HCT116 (cell line): ENCODE results near the gene FGF19. TPM values are rescaled to one million over a fixed set of nuclear protein-coding genes. Genes with fewer than 3 reads are reported as not detected.

Source experiments
- ATAC-seq: fragments of 200-7000 bp; cut with Tn5 transposase; 2 replicates; pipeline ENCODE4 v1.9.1; 2020; ENCODE audit warnings: mild to moderate bottlenecking, moderate library complexity
- BruUV-seq: library from RNA; stranded (reverse); fragments of 400-500 nt; replicated peaks from 2 replicates; lab custom pipeline; 2021; lab: Mats Ljungman, UMichigan
- CTCF ChIA-PET: fragments of 300-600 bp; sonication (Branson Sonifier 250); formaldehyde crosslinking; loops from one replicate; lab custom pipeline; 2021; ENCODE audit warnings: antibody characterized with exemption; lab: Charles Lee
- POLR2A ChIA-PET: fragments of 300-600, 350-600 bp; sonication (Branson Sonifier 250); formaldehyde crosslinking; loops from one replicate; lab custom pipeline; 2021; ENCODE audit warnings: antibody characterized with exemption; lab: Charles Lee
- RAD21 ChIA-PET, 2 experiments: fragments of 300-600 bp; sonication (Branson Sonifier 250); formaldehyde crosslinking; loops; one replicate each; lab custom pipeline; 2023; ENCODE audit warnings: low total read pairs in 2 of 2; ENCODE audit not compliant: uncharacterized antibody in 2 of 2, unreplicated experiment in 2 of 2, low non-redundant PET in 1 of 2; lab: Charles Lee
- DNase-seq: peaks from one replicate; pipeline ENCODE4 v3.0.0-alpha.2; 2010; ENCODE audit warnings: low read depth, low spot score
- H2AFZ ChIP-seq: fragments of 200-600 bp; shearing (Covaris generic), sonication (generic); 2 replicates; pipeline ENCODE4 v1.6.1; 2017; ENCODE audit warnings: low read depth, mixed run types, mixed read lengths, antibody characterized with exemption, low read length; ENCODE audit not compliant: poor library complexity, severe bottlenecking
- H3K27ac ChIP-seq: 2 replicates; pipeline ENCODE4 v1.5.1; 2012; ENCODE audit warnings: low read depth, low read length
- H3K27me3 ChIP-seq: fragments of 200-600 bp; sonication (generic); 2 replicates; pipeline ENCODE4 v1.6.1; 2016; ENCODE audit warnings: mixed run types, low read length, mixed read lengths; ENCODE audit not compliant: insufficient read depth
- H3K36me3 ChIP-seq, 2 experiments: fragments of 200-500 bp in 1 of 2; fragments of 200-600 bp in 1 of 2; sonication (Bioruptor generic) in 1 of 2; sonication (generic) in 1 of 2; 2 replicates each; pipeline versions ENCODE4 v1.5.1 to v1.6.1; 2014 to 2016; ENCODE audit warnings: low read length in 2 of 2, inconsistent platforms in 1 of 2, mixed read lengths in 1 of 2, mixed run types in 1 of 2; ENCODE audit not compliant: insufficient read depth in 2 of 2, control insufficient read depth in 1 of 2
- H3K4me1 ChIP-seq, 2 experiments: fragments of 200-600 bp in 1 of 2; sonication (generic) in 1 of 2; 2 replicates each; pipeline versions ENCODE4 v1.5.1 to v1.6.1; 2012 to 2017; ENCODE audit warnings: low read length in 2 of 2, inconsistent platforms in 1 of 2, mild to moderate bottlenecking in 1 of 2, mixed read lengths in 1 of 2, mixed run types in 1 of 2, moderate library complexity in 1 of 2; ENCODE audit not compliant: insufficient read depth in 2 of 2, control insufficient read depth in 1 of 2
- H3K4me2 ChIP-seq: fragments of 200-600 bp; sonication (generic); 2 replicates; pipeline ENCODE4 v1.6.1; 2017; ENCODE audit warnings: mixed run types, low read length, mixed read lengths
- H3K4me3 ChIP-seq, 2 experiments: fragments of 200-600 bp in 1 of 2; sonication (generic) in 1 of 2; replicated peaks in 1 of 2; 2 replicates each; pipeline ENCODE4 v1.5.1; 2011 to 2016; ENCODE audit warnings: low read length in 2 of 2, control low read depth in 1 of 2, low read depth in 1 of 2, mild to moderate bottlenecking in 1 of 2, mixed read lengths in 1 of 2, mixed run types in 1 of 2
- H3K79me2 ChIP-seq: fragments of 200-600 bp; sonication (generic); 2 replicates; pipeline ENCODE4 v1.6.1; 2017; ENCODE audit warnings: mild to moderate bottlenecking, mixed run types, low read length, moderate library complexity, mixed read lengths; ENCODE audit not compliant: insufficient read depth
- H3K9ac ChIP-seq: fragments of 200-600 bp; sonication (generic); 2 replicates; pipeline ENCODE4 v1.6.1; 2016; ENCODE audit warnings: low read length, mixed read lengths
- H3K9me2 ChIP-seq: fragments of 200-600 bp; sonication (generic), shearing (Covaris generic); 2 replicates; pipeline ENCODE4 v1.6.1; 2017; ENCODE audit warnings: mixed run types, mild to moderate bottlenecking, moderate library complexity; ENCODE audit not compliant: insufficient read depth
- H3K9me3 ChIP-seq, 2 experiments: fragments of 200-500 bp in 1 of 2; fragments of 200-600 bp in 1 of 2; sonication (Bioruptor generic) in 1 of 2; sonication (generic) in 1 of 2; 2 replicates each; pipeline ENCODE4 v1.6.1; 2014 to 2017; ENCODE audit warnings: low read length in 2 of 2, mixed read lengths in 2 of 2, inconsistent platforms in 1 of 2, low read depth in 1 of 2, mild to moderate bottlenecking in 1 of 2, mixed run types in 1 of 2, moderate library complexity in 1 of 2; ENCODE audit not compliant: control insufficient read depth in 1 of 2, insufficient read depth in 1 of 2
- H4K20me1 ChIP-seq: fragments of 200-600 bp; sonication (generic), shearing (Covaris generic); 2 replicates; pipeline ENCODE4 v1.6.1; 2017; ENCODE audit warnings: mixed run types, mild to moderate bottlenecking, moderate library complexity; ENCODE audit not compliant: insufficient read depth
- CBX3 ChIP-seq: IDR thresholded peaks from 2 replicates; pipeline ENCODE4 v1.6.1; 2012; ENCODE audit warnings: low read depth
- CEBPB ChIP-seq: IDR thresholded peaks from 2 replicates; pipeline ENCODE4 v1.6.1; 2012; ENCODE audit warnings: low read depth
- EGR1 ChIP-seq: IDR thresholded peaks from 2 replicates; pipeline ENCODE4 v1.6.1; 2012; ENCODE audit warnings: low read depth
- EZH2phosphoT487 ChIP-seq: fragments of 200-600 bp; IDR thresholded peaks from 2 replicates; pipeline ENCODE4 v1.6.1; 2018; ENCODE audit warnings: antibody characterized with exemption, borderline replicate concordance
- JUND ChIP-seq: IDR thresholded peaks from 2 replicates; pipeline ENCODE4 v1.6.1; 2012
- POLR2A ChIP-seq: IDR thresholded peaks from 2 replicates; pipeline ENCODE4 v1.7.0; 2011; ENCODE audit warnings: borderline replicate concordance; ENCODE audit not compliant: insufficient read depth, insufficient read length; ENCODE audit errors: extremely low read depth
- POLR2AphosphoS5 ChIP-seq: IDR thresholded peaks from 2 replicates; pipeline ENCODE4 v1.6.1; 2011; ENCODE audit warnings: mild to moderate bottlenecking, low read depth, low read length, moderate library complexity
- RAD21 ChIP-seq: IDR thresholded peaks from 2 replicates; pipeline ENCODE4 v1.6.1; 2012; ENCODE audit warnings: low read depth, mild to moderate bottlenecking
- SIN3A ChIP-seq: IDR thresholded peaks from 2 replicates; pipeline ENCODE4 v1.6.1; 2012; ENCODE audit warnings: low read depth
- SP1 ChIP-seq: IDR thresholded peaks from 2 replicates; pipeline ENCODE4 v1.6.1; 2012; ENCODE audit warnings: low read depth
- SRF ChIP-seq: IDR thresholded peaks from 2 replicates; pipeline ENCODE4 v1.6.1; 2012; ENCODE audit warnings: low read depth
- TCF7L2 ChIP-seq: IDR thresholded peaks from 2 replicates; pipeline ENCODE4 v1.7.0; 2011; ENCODE audit warnings: borderline replicate concordance, inconsistent platforms; ENCODE audit not compliant: insufficient read depth, insufficient read length; ENCODE audit errors: extremely low read depth
- ZFX ChIP-seq: fragments of 450-650 bp; IDR thresholded peaks from 2 replicates; pipeline ENCODE4 v1.6.1; 2017
- ZNF274 ChIP-seq: fragments of 200-500 bp; sonication (Bioruptor generic); IDR thresholded peaks from 2 replicates; pipeline ENCODE4 v1.6.1; 2014; ENCODE audit warnings: mild to moderate bottlenecking, low read depth, low read length, inconsistent platforms
- intact Hi-C: fragments of 100-400 bp; cut with micrococcal nuclease; formaldehyde crosslinking; loops from 2 replicates; pipeline ENCODE4 v1.10.0; 2022
- total RNA-seq: library from RNA; stranded (reverse); gene quantifications from one replicate; pipeline ENCODE4 v1.2.1, GENCODE V29; 2021; ENCODE audit not compliant: unreplicated experiment
- TF ChIP-seq, protein P1 (sequence below), 3 experiments: fragments of 200-600 bp in 1 of 3; sonication (generic) in 1 of 3; IDR thresholded peaks in 2 of 3; conservative IDR thresholded peaks in 1 of 3; 2 replicates each; pipeline ENCODE4 v1.5.1; 2012 to 2017; ENCODE audit warnings: low read depth in 2 of 3, low read length in 2 of 3, antibody characterized with exemption in 1 of 3, borderline replicate concordance in 1 of 3, control low read depth in 1 of 3, mild to moderate bottlenecking in 1 of 3, mixed read lengths in 1 of 3, mixed run types in 1 of 3, moderate library complexity in 1 of 3; ENCODE audit not compliant: insufficient read depth in 1 of 3
- TF ChIP-seq, protein P2 (sequence below): IDR thresholded peaks from 2 replicates; pipeline ENCODE4 v1.6.1; 2011; ENCODE audit warnings: mild to moderate bottlenecking, low read length, moderate library complexity; ENCODE audit not compliant: insufficient replicate concordance; ENCODE audit errors: extremely low read depth
- TF ChIP-seq, protein P3 (sequence below): IDR thresholded peaks from 2 replicates; pipeline ENCODE4 v1.6.1; 2012; ENCODE audit warnings: low read depth

Gene FGF19
- total RNA-seq, 1 experiment from 2014 or later = 37.5 TPM

DNA sequence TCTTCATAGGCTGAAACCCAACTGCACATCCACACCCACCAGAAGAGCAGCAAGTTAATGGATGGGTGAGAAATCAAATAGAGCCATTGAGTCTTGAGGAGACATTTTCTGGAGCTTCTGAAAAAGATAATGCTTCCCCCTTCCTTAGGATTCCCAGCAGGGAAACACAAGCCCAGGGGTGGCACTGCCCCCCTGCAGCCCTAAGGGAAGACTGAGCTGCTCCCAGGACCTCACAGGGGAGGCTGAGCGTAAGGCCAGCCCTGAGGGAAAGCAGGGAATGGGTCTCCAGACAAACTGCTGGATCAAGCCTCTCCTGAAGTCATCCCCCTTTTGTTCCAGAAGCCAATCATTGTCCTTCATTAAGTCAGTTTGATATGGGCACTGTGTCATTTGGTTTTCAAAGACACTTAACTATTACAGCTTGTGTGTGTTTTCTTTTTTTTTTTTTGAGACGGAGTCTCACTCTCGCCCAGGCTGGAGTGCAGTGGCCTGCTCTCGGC lies 43.8 kb downstream of the FGF19 start:
- TF ChIP-seq, protein P1, sequence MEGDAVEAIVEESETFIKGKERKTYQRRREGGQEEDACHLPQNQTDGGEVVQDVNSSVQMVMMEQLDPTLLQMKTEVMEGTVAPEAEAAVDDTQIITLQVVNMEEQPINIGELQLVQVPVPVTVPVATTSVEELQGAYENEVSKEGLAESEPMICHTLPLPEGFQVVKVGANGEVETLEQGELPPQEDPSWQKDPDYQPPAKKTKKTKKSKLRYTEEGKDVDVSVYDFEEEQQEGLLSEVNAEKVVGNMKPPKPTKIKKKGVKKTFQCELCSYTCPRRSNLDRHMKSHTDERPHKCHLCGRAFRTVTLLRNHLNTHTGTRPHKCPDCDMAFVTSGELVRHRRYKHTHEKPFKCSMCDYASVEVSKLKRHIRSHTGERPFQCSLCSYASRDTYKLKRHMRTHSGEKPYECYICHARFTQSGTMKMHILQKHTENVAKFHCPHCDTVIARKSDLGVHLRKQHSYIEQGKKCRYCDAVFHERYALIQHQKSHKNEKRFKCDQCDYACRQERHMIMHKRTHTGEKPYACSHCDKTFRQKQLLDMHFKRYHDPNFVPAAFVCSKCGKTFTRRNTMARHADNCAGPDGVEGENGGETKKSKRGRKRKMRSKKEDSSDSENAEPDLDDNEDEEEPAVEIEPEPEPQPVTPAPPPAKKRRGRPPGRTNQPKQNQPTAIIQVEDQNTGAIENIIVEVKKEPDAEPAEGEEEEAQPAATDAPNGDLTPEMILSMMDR (IDR thresholded peaks at IDR 0.05 in 2 of 3, conservative IDR thresholded peaks at IDR 0.05 in 1 of 3; ENCODE audit: borderline replicate concordance in 1 of 3, insufficient read depth in 1 of 3, low read depth in 2 of 3, low read length in 2 of 3) = no peak
- TF ChIP-seq SIN3A = no peak
- TF ChIP-seq SP1 = no peak
- TF ChIP-seq EGR1 = no peak
- TF ChIP-seq POLR2A = no peak
- TF ChIP-seq SRF = no peak
- no peak for TF ChIP-seq TCF7L2
- TF ChIP-seq ZNF274 = no peak
- no peak for TF ChIP-seq CEBPB
- no peak for TF ChIP-seq RAD21
- TF ChIP-seq CBX3 = no peak
- TF ChIP-seq, protein P2, sequence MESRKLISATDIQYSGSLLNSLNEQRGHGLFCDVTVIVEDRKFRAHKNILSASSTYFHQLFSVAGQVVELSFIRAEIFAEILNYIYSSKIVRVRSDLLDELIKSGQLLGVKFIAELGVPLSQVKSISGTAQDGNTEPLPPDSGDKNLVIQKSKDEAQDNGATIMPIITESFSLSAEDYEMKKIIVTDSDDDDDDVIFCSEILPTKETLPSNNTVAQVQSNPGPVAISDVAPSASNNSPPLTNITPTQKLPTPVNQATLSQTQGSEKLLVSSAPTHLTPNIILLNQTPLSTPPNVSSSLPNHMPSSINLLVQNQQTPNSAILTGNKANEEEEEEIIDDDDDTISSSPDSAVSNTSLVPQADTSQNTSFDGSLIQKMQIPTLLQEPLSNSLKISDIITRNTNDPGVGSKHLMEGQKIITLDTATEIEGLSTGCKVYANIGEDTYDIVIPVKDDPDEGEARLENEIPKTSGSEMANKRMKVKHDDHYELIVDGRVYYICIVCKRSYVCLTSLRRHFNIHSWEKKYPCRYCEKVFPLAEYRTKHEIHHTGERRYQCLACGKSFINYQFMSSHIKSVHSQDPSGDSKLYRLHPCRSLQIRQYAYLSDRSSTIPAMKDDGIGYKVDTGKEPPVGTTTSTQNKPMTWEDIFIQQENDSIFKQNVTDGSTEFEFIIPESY = no peak
- no peak for TF ChIP-seq EZH2phosphoT487
- TF ChIP-seq, protein P3, sequence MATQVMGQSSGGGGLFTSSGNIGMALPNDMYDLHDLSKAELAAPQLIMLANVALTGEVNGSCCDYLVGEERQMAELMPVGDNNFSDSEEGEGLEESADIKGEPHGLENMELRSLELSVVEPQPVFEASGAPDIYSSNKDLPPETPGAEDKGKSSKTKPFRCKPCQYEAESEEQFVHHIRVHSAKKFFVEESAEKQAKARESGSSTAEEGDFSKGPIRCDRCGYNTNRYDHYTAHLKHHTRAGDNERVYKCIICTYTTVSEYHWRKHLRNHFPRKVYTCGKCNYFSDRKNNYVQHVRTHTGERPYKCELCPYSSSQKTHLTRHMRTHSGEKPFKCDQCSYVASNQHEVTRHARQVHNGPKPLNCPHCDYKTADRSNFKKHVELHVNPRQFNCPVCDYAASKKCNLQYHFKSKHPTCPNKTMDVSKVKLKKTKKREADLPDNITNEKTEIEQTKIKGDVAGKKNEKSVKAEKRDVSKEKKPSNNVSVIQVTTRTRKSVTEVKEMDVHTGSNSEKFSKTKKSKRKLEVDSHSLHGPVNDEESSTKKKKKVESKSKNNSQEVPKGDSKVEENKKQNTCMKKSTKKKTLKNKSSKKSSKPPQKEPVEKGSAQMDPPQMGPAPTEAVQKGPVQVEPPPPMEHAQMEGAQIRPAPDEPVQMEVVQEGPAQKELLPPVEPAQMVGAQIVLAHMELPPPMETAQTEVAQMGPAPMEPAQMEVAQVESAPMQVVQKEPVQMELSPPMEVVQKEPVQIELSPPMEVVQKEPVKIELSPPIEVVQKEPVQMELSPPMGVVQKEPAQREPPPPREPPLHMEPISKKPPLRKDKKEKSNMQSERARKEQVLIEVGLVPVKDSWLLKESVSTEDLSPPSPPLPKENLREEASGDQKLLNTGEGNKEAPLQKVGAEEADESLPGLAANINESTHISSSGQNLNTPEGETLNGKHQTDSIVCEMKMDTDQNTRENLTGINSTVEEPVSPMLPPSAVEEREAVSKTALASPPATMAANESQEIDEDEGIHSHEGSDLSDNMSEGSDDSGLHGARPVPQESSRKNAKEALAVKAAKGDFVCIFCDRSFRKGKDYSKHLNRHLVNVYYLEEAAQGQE = no peak
- TF ChIP-seq ZFX = no peak
- no peak for TF ChIP-seq POLR2AphosphoS5
- no peak for TF ChIP-seq JUND
- Histone ChIP-seq H3K36me3 (no peaks in the 10 kb centered on the region), H2AFZ (no peak overlapping the region), H3K4me1 (peaks cover 0 to 6% of the 10 kb centered on the region in 2 experiments; a peak in 2 of 4 replicates), H3K27ac (no peak overlapping the region), H3K4me3 (no peak overlapping the region), H3K9ac (no peak overlapping the region), H3K9me2 (no peaks in the 10 kb centered on the region), H4K20me1 (no peaks in the 10 kb centered on the region), H3K79me2 (no peaks in the 10 kb centered on the region), H3K27me3 (no peaks in the 10 kb centered on the region), H3K4me2 (no peak overlapping the region), H3K9me3 (no peaks in the 10 kb centered on the region)
- ATAC-seq (no peak), DNase-seq (no peak)
- intact Hi-C loops = no loop called here
- ChIA-PET CTCF (no interaction called here), RAD21 (no interaction called here), POLR2A (no interaction called here)
- BruUV-seq = no TSS peak
